HG02763 (cell line): ENCODE measurements around the gene RPL35A.

ENCODE experiments used
- ATAC-seq: cut with Tn5 transposase; IDR thresholded peaks from one replicate; pipeline ENCODE4 v1.9.1; 2021; ENCODE audit warnings: mild to moderate bottlenecking, moderate library complexity; ENCODE audit not compliant: unreplicated experiment

The RPL35A gene

GRCh38 chr3:197996855-197997254 lies 46.9 kb downstream of the RPL35A start:
- no peak for ATAC-seq

GRCh38 chr3:197997936-197998335 lies 47.9 kb downstream of the RPL35A start:
- no peak for ATAC-seq
